HG03045 (cell line): ENCODE results near the gene CPT1C.
A peak's percentile ranks its signal among the peaks of the same experiment; 100 is the strongest.

Source experiments
- ATAC-seq: cut with Tn5 transposase; IDR thresholded peaks from one replicate; pipeline ENCODE4 v1.9.1; 2021; ENCODE audit warnings: mild to moderate bottlenecking, moderate library complexity; ENCODE audit not compliant: unreplicated experiment

Gene CPT1C

DNA sequence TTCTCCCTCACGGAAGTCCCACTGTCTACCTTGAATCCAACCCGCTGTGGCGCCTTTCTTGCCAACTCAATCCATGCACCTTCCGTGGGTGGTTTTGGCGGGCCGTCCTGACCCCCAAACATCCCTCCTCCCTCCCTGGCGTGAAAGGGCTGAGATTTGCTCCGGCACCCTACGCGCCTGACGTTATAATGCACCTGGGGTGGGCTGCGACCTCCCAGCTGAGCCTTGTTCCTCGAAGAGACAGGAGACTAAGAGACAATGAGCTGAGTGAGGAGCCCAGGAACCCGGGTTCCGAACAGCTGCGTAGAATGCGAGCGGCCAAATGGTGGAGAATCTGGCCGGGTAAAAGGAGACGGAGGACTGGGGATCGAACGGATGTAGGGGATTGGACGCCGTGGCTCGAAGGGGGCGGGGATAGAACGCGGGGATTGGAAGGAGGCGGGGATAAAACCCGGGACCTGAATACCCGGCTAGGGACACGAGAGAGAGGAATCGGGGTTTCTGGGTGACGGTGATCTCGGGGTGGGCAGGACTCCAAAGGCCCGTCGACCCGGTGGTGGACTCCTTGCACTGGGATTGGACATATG is at the start of gene CPT1C:
Gene CPT1C, plus strand, starts transcription at position 461 of the 587 bp plus-strand sequence. CDS start 1,137 bp downstream, outside the sequence.
- no peak for ATAC-seq

DNA sequence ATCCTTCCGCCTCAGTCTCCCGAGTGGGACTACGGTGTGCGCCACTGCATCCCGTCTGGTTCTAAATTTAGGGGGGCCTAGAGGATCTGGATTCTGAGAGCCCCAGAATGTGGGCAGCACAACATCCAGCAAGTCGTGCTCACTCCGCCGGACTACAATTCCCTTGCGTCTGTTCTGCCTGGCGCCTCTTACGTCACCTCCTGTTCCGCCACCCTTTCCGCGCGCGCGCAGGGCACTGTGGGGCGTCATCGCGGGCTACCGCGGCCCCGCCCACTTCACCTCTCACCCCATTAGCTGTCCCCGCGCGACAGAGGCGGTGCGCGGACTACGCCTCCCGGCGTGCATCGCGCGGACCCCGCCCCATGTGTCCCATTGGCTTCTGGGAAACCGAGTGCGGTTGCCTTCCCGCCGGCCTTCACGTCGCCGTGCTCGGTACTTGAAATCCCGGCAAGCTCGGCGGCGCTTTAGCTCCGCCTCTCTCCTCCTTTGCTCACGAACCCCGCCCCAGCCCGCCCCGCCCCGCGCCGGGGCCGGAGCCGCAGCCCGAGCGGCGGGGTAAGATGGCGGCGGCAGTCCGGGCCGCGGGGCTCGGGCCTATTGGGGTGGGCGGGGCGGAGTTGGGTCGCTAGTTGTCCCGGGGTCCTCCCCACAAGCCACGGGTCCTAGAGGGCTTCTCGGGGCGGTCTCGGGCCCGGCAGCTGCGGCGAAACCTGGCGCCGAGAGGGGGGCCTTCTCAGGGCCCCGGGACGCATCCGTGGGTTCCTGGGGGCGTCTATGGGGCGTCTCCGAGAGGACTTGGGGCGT is 49.0 kb upstream of the CPT1C start, which contains the start of gene SCAF1:
Gene SCAF1, plus strand, starts transcription at position 522 of the 804 bp plus-strand sequence. CDS start 2,818 bp downstream, outside the sequence.
- ATAC-seq: peak; percentile 54

DNA sequence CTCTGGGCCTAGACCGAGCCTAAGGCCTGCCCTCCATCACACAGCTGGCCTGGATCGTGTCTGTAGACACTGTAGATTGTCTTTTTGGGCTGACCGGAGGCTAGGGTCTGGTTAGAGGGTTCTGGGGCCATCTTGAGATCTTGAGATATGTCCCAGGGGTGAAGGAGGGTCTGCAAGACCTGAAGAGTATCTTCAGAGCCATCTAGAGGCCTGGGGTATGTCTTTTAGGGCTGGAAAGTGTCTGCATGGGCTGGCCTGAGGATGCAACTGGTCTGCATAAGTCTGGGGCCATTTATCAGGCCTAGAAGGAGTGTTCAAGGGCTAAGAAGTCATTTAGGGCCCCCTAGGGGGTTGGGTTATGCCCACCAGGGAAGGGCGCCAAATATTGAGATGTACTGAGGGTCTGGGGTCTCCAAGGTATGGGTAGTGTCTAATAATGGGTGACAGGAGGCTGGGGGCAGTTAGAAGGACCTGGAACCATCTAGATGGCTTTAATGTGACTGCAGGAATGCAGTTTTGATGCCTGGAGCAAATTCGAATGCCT is 48.4 kb upstream of the CPT1C start:
- ATAC-seq: no peak

DNA sequence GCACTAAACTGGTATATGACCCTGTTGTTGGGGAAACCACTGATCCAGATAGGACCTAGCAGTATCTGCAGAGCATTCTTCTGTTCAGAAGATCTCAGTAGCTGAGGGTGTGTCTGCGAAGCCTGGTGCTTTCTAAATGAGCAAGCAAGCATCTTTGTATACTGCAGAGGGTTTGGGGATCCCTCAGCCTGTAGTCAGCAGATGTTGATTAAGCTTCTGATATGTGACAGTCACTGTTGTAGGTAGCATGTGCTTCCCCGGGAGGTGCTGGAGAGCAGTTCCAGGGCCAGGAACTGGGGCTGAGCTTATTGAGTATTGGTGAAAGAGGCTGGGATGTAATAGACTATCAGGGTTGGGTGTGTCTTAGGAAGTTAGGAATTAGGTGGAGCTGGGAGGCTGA is 47.5 kb upstream of the CPT1C start:
- ATAC-seq: no peak

DNA sequence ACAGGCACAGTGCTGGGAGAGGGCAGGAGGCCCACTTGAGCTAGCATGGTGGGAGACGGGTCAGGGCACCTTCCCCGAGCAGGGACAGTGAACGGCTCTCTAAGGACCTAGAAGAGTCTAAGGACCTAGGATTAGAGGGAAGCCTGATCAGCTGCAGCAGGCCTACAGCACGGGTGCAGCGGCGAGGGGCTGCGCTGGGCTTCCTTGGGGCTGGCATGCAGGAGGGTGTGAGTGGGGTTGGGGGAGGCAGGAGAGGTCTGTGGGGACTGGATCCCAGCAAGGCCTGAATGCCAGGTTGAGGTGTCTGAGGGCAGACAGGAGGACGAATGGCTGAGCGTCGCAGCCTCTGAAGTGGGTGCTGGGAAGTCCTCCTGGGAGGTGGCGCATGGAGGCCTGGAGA is 45.3 kb upstream of the CPT1C start:
- no peak for ATAC-seq

DNA sequence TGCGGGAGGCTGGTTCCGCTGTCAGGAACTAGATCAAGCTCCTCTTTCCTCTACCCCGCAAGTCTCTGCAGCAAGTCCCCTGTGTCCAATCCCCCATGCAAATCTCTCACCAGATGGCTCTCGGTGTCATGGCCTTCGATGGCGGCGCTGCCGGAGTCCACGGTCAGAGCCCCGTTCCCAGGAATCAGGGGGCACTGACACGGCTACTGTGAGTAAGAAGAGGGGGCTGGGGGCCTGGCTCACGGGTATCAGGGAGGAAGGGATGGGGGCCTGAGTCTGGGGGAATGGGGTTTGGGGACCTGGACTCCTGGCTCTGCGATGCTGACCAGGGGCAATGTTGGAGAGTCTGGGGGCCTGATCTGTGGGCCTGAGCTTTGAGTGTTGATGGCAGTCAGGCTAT is 44.9 kb upstream of the CPT1C start:
- no peak for ATAC-seq

DNA sequence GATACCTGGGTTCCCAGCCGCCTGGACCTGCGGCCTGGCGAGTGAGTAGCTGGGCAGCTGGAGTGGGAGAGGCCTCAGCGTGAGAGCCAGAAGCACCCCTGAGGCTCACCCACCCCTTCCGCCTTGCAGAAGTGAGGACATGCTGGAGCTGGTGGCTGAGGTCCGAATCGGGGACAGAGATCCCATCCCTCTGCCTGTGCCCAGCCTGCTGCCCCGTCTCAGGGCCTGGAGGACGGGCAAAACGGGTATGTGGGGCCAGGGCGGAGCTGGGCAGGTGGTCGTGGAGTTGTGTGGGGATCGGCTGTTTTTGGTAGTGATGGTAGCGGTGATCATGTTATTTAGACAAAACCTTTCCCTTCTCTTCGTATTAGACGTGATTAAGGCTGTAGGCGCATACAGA is 44.3 kb upstream of the CPT1C start:
- ATAC-seq: no peak

DNA sequence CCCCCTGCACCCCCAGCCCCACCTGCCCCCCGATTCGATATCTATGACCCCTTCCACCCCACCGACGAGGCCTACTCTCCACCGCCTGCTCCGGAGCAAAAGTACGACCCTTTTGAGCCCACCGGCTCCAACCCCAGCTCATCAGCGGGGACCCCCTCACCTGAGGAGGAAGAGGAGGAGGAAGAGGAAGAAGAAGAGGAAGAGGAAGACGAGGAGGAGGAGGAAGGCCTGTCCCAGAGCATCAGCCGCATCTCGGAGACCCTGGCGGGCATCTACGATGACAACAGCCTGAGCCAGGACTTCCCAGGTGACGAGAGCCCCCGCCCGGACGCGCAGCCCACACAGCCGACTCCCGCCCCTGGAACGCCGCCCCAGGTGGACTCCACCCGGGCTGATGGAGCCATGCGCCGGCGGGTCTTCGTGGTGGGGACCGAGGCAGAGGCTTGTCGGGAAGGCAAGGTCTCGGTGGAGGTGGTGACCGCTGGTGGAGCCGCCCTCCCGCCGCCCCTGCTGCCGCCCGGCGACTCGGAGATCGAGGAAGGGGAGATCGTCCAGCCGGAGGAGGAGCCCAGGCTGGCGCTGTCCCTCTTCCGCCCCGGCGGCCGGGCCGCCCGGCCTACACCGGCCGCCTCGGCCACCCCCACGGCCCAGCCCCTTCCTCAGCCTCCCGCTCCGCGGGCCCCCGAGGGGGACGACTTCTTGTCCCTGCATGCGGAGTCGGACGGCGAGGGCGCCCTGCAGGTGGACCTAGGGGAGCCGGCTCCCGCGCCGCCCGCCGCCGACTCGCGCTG is 39.7 kb upstream of the CPT1C start:
- ATAC-seq: no peak

DNA sequence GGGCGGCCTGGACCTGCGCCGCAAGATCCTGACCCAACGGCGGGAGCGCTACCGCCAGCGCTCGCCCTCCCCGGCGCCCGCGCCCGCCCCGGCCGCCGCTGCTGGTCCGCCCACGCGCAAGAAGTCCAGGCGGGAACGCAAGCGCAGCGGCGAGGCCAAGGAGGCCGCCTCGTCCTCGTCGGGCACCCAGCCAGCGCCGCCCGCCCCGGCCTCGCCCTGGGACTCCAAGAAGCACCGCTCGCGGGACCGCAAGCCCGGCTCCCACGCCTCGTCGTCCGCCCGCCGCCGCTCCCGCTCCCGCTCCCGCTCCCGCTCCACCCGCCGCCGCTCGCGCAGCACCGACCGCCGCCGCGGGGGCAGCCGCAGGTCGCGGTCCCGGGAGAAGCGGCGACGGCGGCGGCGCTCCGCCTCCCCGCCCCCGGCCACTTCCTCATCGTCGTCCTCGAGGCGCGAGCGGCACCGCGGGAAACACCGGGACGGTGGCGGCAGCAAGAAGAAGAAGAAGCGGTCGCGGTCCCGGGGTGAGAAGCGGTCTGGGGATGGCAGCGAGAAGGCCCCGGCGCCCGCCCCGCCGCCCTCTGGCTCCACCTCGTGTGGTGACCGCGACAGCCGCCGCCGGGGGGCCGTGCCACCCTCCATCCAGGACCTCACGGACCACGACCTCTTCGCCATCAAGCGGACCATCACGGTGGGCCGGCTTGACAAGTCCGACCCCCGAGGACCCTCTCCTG is 38.9 kb upstream of the CPT1C start:
- ATAC-seq: no peak

DNA sequence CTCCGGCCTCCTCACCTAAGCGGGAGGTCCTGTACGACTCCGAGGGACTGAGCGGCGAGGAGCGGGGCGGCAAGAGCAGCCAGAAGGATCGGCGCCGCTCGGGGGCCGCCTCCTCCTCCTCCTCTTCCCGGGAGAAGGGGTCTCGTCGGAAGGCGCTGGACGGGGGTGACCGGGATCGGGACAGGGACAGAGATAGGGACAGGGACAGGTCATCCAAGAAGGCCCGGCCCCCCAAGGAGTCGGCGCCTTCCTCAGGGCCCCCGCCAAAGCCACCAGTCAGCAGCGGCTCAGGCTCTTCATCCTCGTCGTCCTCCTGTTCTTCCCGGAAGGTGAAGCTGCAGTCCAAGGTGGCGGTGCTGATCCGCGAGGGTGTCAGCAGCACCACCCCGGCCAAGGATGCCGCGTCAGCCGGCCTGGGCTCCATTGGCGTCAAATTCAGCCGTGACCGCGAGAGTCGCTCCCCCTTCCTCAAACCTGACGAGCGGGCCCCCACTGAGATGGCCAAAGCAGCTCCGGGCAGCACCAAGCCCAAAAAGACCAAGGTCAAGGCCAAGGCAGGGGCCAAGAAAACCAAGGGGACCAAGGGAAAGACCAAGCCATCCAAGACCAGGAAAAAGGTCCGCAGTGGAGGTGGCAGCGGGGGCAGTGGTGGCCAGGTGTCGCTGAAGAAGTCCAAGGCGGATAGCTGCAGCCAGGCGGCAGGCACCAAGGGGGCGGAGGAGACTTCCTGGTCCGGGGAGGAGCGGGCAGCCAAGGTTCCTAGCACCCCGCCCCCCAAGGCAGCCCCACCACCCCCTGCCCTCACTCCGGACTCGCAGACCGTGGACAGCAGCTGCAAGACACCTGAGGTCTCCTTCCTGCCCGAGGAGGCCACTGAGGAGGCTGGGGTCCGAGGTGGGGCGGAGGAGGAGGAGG is 38.1 kb upstream of the CPT1C start:
- no peak for ATAC-seq

DNA sequence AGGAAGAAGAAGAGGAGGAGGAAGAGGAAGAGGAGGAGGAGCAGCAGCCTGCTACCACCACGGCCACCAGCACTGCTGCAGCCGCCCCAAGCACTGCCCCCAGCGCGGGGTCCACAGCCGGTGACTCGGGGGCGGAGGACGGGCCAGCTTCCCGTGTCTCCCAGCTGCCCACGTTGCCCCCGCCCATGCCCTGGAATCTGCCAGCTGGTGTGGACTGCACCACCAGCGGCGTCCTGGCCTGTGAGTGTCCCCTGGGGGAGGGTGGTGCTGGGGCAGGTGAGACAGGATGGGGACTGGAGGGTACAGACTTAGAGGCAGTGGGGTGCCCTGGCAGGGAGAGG is 37.5 kb upstream of the CPT1C start:
- no peak for ATAC-seq

DNA sequence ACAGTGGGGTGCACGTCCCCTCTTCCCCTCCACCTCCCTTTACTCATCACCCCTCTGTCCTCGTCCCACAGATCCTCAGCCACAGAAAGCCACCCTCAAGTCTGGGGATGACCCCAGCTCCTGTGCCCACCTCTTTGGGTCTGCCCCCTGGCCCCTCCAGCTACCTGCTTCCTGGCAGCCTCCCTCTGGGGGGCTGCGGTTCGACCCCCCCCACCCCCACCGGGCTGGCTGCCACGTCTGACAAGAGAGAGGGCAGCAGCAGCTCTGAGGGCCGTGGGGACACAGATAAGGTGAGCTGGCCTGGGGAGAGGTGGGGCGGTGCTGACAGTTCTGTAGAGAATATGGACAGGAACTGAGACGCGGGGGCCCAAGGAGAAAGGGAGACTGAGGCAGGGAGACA is 36.3 kb upstream of the CPT1C start:
- no peak for ATAC-seq

DNA sequence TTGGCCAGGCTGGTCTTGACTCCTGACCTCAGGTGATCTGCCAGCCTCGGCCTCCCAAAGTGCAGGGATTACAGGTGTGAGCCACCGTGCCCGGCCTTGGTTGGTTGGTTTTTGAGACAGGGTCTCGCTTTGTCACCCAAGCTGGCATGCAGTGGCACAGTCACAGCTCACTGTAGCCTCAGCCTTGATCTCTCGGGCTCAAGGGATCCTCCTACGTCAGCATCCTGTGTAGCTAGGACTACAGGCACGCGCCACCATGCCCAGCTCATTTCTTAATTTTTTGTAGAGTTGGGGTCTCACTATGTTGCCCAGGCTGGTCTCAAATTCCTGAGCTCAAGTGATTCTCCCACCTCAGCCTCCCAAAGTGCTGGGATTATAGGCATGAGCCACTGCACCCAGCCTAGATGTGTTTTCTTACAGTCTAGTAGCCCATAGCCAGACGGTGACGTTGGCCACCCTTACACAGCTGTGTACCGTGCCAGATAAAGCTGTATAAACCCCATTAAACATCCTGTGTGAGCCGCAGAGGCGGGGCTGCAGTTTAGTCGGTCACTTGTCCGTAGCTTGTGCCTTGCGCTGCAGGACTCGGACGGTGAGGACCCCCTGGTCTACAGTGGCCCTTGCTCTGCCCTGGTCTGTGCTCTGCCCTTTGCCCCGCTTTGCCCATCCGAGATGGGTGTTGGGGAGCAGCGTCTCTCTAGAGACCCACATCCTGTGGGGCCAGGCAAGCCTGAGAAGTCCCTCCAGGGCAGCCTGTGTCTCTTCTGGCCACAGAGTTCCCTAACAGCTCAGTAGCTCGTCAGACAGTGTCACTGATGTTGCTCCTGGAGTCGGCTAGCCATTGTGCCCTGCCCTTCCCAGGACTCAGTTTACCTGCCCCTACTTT is 35.1 kb upstream of the CPT1C start:
- ATAC-seq: no peak

DNA sequence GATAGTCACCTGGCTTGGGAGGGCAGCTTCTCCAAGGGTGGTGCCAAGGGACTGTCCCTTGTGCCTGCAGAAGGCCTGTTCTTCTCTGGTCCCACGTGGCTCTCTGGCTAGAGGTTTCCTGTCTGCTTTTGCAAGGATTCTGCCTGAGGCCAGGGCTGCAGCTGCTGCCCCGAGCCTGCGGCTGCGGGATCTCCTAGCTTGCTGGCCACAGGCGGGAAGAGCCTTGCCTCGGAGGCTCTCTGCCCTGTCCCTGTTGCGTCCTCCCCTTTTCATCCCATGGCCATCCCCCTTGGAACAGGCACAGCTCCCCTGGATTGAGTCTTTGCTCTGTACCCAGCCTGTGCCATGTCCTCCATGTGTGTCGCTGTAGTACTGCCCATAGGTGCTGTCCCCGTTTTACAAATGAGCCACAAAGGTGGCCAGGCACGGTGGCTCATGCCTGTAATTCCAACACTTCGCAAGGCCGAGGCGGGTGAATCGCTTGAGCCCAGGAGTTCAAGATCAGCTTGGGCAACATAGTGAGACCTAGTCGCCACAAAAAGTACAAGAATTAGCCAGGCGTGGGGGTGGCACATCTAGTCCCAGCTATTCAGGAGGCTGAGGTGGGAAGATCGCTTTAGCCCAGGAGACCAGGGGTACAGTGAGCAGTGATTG is 34.3 kb upstream of the CPT1C start:
- ATAC-seq: no peak

DNA sequence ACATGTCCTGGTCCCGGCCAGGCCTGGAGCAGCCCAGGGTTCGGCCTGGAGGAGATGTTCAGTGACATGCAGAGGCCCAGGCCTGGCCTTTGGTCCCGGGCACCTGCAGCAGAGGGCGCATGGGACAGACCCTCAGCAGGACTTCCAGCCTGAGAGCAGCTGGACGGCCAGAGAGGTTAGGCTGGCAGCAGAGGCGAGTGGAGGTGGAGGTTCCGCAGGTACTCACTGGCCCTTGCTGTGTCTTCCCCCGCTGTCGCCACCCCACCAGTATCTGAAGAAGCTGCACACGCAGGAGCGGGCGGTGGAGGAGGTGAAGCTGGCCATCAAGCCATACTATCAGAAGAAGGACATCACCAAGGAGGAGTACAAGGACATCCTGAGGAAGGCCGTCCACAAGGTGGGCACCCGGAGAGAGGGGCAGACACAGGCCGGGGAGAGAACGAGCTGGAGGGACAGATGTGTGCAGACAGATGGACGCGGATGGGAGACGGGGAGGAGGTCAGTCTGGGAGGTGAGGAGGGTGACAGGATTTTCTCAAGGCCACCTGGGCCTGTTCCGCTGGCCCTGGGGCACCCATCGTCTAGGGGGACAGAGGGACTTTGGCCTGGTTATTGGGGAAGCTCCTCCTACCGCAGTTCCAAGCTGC is 33.3 kb upstream of the CPT1C start:
- no peak for ATAC-seq

DNA sequence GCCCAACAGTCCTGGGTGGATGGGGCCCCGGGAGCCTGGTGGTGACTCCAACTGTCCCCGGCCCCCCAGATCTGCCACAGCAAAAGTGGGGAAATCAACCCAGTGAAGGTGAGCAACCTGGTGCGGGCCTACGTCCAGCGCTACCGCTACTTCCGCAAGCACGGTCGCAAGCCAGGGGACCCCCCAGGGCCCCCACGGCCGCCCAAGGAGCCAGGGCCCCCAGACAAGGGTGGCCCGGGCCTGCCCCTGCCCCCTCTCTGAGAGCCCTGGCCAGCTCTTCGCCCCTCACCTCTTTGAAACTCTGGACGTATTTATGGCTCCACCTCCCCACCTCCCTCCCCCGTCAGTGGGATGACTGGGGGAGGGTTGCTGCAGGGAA is 32.8 kb upstream of the CPT1C start:
- ATAC-seq: no peak

DNA sequence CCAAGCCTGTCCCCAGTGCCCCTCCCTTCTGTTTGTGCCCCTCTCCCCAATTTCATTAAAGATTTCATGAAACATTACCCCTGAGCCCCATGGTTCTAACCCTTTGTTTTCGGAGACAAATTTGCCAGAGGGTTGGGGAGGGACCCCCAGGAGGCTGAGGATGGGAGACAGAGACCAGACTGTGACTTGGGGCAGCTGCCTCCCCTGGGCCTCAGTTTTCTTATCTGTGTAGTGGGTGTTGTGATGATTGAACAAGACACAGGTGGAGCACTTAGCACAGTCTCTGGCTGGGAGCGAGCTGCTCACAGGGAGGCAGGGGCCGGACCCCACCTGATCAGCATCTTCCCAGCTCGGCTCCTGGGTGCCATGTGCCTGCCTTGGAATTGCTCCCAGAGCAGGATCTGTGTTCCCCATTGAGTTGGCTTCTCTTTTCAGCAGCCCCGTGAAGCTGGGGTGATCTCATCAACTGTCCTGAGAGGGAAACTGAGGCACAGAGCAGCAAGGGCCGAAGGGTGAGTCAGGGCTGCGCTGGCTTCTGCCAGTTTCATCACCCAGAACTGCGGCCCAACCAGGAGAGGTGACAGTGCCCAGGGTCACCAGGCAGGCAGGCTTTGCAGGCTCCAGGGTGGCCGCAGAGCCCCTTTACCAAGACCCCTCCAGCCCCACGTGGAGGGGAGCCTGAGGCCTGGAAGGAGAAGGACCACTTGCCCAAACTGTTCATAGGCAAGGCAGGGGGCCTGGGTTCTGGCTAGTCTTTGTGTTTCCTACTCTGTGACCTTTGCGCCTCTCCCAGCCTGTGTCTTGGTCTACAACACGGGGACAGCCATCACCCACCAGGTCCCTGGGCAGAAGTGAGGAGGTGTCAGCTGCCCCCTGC is 32.1 kb upstream of the CPT1C start:
- ATAC-seq: no peak
